ENCODE data around the gene SASH1. TPM values are rescaled to one million over a fixed set of nuclear protein-coding genes. Genes with fewer than 3 reads are reported as not detected.

The SASH1 gene
- total RNA-seq, 1 donor from 2014 or later: 41.6 TPM

DNA sequence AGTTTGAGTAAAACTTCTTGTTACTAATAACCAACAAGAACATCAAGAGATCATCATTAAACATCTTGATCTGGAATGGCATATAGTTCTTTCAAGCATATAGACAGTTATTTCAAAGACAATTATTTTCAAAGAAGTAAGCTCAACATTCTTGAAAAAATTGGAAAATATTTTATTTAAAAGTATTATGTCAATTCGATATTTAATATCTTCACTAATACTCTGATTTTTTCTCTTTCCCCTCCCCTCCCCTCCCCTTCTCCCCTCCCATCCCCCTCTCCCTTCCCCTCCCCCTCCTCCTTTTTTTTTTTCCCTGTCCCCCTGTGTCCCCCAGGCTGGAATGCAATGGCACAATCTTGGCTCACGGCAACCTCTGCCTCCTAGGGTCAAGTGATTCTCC, 82.8 kb downstream of the SASH1 start:
- Mint-ChIP-seq H3K27ac (no peak overlapping the region), H3K36me3 (ENCODE audit: insufficient read depth) (peaks cover 6% of the 10 kb centered on the region), H3K4me1 (ENCODE audit: low read depth) (peaks cover 3% of the 10 kb centered on the region), H3K9me3 (ENCODE audit: low read depth) (no peaks in the 10 kb centered on the region), H3K4me3 (ENCODE audit: low read depth) (no peak overlapping the region), H3K27me3 (no peaks in the 10 kb centered on the region)
- no peak for DNase-seq (ENCODE audit: low spot score, unreplicated experiment)
- TF ChIP-seq, protein P1, sequence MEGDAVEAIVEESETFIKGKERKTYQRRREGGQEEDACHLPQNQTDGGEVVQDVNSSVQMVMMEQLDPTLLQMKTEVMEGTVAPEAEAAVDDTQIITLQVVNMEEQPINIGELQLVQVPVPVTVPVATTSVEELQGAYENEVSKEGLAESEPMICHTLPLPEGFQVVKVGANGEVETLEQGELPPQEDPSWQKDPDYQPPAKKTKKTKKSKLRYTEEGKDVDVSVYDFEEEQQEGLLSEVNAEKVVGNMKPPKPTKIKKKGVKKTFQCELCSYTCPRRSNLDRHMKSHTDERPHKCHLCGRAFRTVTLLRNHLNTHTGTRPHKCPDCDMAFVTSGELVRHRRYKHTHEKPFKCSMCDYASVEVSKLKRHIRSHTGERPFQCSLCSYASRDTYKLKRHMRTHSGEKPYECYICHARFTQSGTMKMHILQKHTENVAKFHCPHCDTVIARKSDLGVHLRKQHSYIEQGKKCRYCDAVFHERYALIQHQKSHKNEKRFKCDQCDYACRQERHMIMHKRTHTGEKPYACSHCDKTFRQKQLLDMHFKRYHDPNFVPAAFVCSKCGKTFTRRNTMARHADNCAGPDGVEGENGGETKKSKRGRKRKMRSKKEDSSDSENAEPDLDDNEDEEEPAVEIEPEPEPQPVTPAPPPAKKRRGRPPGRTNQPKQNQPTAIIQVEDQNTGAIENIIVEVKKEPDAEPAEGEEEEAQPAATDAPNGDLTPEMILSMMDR (IDR thresholded peaks at IDR 0.05; ENCODE audit: unreplicated experiment): no peak

DNA sequence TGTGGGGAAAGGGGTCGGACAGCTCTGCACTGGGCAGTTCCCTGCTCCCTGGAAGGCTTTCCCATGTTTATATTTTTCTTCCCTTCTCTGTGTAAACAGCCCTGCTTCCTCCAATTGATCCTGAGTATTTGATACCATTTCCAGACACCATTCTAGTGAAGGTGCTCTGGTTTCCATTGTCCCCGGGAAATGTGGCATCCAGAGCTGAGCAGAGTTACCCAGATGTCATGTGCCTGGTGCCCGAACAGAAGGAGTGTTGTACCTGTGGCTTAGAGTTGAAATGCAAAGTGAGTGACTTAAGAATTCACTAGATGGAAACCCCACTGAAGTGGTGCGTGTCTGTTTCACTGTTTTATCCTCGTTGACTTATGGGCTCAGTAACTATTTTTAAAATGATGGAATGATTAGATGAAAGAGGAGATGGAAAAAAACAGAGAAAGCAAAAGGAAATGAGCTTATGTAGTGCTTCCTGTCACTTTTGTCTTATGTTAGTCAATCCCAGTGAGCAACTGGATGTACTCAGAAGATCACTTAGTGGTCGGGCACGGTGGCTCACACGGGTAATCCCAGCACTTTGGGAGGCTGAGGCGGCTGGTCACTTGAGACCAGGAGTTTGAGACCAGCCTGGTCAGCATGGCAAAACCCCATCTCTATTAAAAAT, 83.8 kb downstream of the SASH1 start:
- TF ChIP-seq, protein P1 (IDR thresholded peaks at IDR 0.05; ENCODE audit: unreplicated experiment): no peak
- H3K27me3 Mint-ChIP-seq: no peaks in the 10 kb centered on the region
- no peak overlapping the region for H3K27ac Mint-ChIP-seq
- no peaks in the 10 kb centered on the region for H3K9me3 Mint-ChIP-seq (ENCODE audit: low read depth)
- peaks cover 6% of the 10 kb centered on the region for H3K36me3 Mint-ChIP-seq (ENCODE audit: insufficient read depth)
- peaks cover 3% of the 10 kb centered on the region for H3K4me1 Mint-ChIP-seq (ENCODE audit: low read depth)
- no peak for DNase-seq (ENCODE audit: low spot score, unreplicated experiment)
- H3K4me3 Mint-ChIP-seq (ENCODE audit: low read depth): no peak overlapping the region

DNA sequence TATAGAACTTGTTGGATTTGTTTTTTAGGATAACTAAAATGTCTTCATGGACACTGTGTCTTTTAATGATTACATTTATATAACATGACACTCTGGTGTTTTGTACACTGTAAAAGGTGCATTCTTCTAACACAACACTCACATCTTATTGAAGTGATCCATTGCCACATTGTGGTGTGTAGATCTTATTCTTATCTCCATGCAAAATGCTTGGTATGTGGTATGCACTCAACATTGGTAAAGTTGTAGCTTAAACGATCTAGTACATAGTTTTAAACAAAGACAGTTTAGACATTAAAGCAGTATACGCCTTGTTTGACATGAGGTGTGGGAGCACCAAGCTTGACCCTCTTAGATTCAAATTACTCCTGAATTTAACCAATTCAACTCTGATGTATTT, 84.7 kb downstream of the SASH1 start:
- Mint-ChIP-seq H3K4me3 (ENCODE audit: low read depth) (no peak overlapping the region), H3K27ac (no peak overlapping the region), H3K36me3 (ENCODE audit: insufficient read depth) (peaks cover 6% of the 10 kb centered on the region), H3K9me3 (ENCODE audit: low read depth) (no peaks in the 10 kb centered on the region), H3K4me1 (ENCODE audit: low read depth) (peaks cover 1% of the 10 kb centered on the region), H3K27me3 (no peaks in the 10 kb centered on the region)
- DNase-seq (ENCODE audit: low spot score, unreplicated experiment): no peak
- TF ChIP-seq, protein P1 (IDR thresholded peaks at IDR 0.05; ENCODE audit: unreplicated experiment): no peak

DNA sequence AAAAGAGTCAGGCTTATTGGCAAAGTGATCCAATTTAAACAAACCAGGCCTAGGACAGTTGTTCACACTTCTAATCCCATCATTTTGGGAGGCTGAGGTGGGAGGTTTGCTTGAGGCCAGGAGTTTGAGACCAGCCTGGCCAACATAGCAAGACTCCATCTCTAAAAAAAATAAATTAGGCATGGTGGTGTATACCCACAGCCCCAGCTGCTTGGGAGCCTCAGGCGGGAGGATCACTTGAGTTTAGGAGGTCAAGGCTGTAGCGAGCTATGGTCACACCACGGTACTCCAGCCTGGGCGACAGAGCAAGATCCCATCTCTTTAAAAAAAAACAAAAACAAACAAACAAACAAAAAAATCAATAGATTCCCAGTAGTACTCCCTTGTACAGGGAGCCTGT, 86.8 kb downstream of the SASH1 start:
- Mint-ChIP-seq H3K4me3 (ENCODE audit: low read depth) (no peak overlapping the region), H3K36me3 (ENCODE audit: insufficient read depth) (peaks cover 4% of the 10 kb centered on the region), H3K9me3 (ENCODE audit: low read depth) (no peaks in the 10 kb centered on the region), H3K27ac (no peak overlapping the region), H3K27me3 (no peaks in the 10 kb centered on the region), H3K4me1 (ENCODE audit: low read depth) (no peaks in the 10 kb centered on the region)
- TF ChIP-seq, protein P1 (IDR thresholded peaks at IDR 0.05; ENCODE audit: unreplicated experiment): no peak
- DNase-seq (ENCODE audit: low spot score, unreplicated experiment): no peak

DNA sequence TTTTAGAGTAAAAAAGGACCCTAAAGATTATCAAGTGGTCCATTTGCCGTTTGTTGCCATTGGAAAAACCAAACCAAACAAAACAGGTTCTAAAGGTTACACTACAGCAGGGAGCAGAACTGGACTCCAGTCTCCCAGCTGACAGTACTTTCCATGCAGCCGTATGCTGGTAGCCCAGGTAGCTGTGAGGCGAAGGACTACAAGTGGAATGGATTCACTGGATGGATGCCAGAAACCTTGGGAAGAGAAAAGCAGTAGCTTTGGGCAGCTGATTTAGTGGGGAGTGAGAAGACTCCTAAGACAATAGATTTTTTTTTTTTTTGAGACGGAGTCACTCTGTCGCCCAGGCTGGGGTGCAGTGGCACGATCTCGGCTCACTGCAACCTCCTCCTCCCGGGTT, 88.3 kb downstream of the SASH1 start:
- no peak for DNase-seq (ENCODE audit: low spot score, unreplicated experiment)
- TF ChIP-seq, protein P1 (IDR thresholded peaks at IDR 0.05; ENCODE audit: unreplicated experiment): no peak
- Mint-ChIP-seq H3K9me3 (ENCODE audit: low read depth) (no peaks in the 10 kb centered on the region), H3K27me3 (no peaks in the 10 kb centered on the region), H3K36me3 (ENCODE audit: insufficient read depth) (peaks cover 6% of the 10 kb centered on the region), H3K4me1 (ENCODE audit: low read depth) (no peaks in the 10 kb centered on the region), H3K4me3 (ENCODE audit: low read depth) (no peak overlapping the region), H3K27ac (no peak overlapping the region)

All from progenitor cell of endocrine pancreas (in vitro differentiated cells).